Loucy (cell line): ENCODE results near the gene BICRAL.
"Not testable (repeated sequence)": the region's sequence is repeated elsewhere in the genome, so short reads cannot be mapped to it uniquely, and the experiment has no call there.

Experiments used
- H2AFZ ChIP-seq: fragments of 200-600 bp; sonication (generic); 2 replicates; pipeline ENCODE4 v1.6.0; 2016; ENCODE audit warnings: antibody characterized with exemption, mild to moderate bottlenecking, low read length, moderate library complexity
- H3F3A ChIP-seq: fragments of 200-600 bp; 2 replicates; pipeline ENCODE4 v1.6.0; 2016; ENCODE audit warnings: antibody characterized with exemption, low read depth, mild to moderate bottlenecking
- H3K27me3 ChIP-seq: fragments of 200-600 bp; sonication (generic); 2 replicates; pipeline ENCODE4 v1.6.1; 2014; ENCODE audit warnings: low read length, mild to moderate bottlenecking; ENCODE audit not compliant: insufficient read depth, poor library complexity, severe bottlenecking
- H3K36me3 ChIP-seq: fragments of 200-600 bp; sonication (generic); 2 replicates; pipeline ENCODE4 v1.6.1; 2016; ENCODE audit warnings: low read length; ENCODE audit not compliant: insufficient read depth
- H3K4me1 ChIP-seq: fragments of 200-600 bp; sonication (generic); 2 replicates; pipeline ENCODE4 v1.5.1; 2014; ENCODE audit warnings: low read length, mild to moderate bottlenecking; ENCODE audit not compliant: insufficient read depth, poor library complexity, severe bottlenecking
- H3K4me2 ChIP-seq: fragments of 200-600 bp; sonication (generic); 2 replicates; pipeline ENCODE4 v1.6.0; 2014; ENCODE audit warnings: antibody characterized with exemption, low read length, low read depth, mild to moderate bottlenecking; ENCODE audit not compliant: poor library complexity, severe bottlenecking
- H3K4me3 ChIP-seq: fragments of 200-600 bp; sonication (generic); 2 replicates; pipeline ENCODE4 v1.5.1; 2014; ENCODE audit warnings: low read length, mild to moderate bottlenecking, mixed read lengths; ENCODE audit not compliant: poor library complexity, severe bottlenecking
- H3K79me2 ChIP-seq: fragments of 200-600 bp; sonication (generic); 2 replicates; pipeline ENCODE4 v1.6.1; 2014; ENCODE audit warnings: low read length; ENCODE audit not compliant: insufficient read depth
- H3K9ac ChIP-seq: fragments of 200-600 bp; sonication (generic); 2 replicates; pipeline ENCODE4 v1.6.0; 2014; ENCODE audit warnings: mild to moderate bottlenecking, low read depth, low read length, moderate library complexity; ENCODE audit not compliant: poor library complexity, severe bottlenecking
- H3K9me2 ChIP-seq: fragments of 200-600 bp; sonication (generic); replicated peaks from 2 replicates; pipeline ENCODE4 v1.6.1; 2016; ENCODE audit warnings: low read depth, low read length, mixed read lengths
- H3K9me3 ChIP-seq: fragments of 200-600 bp; sonication (generic); 2 replicates; pipeline ENCODE4 v1.6.1; 2014; ENCODE audit warnings: mild to moderate bottlenecking, antibody characterized with exemption, low read length, low read depth; ENCODE audit not compliant: insufficient read depth
- H4K20me1 ChIP-seq: fragments of 200-600 bp; sonication (generic); 2 replicates; pipeline ENCODE4 v1.6.0; 2014; ENCODE audit warnings: antibody characterized with exemption, low read length, mild to moderate bottlenecking; ENCODE audit not compliant: insufficient read depth, poor library complexity, severe bottlenecking
- EZH2phosphoT487 ChIP-seq: fragments of 200-600 bp; IDR thresholded peaks from 2 replicates; pipeline ENCODE4 v1.6.1; 2018; ENCODE audit warnings: antibody characterized with exemption, mild to moderate bottlenecking, moderate library complexity, borderline replicate concordance
- TF ChIP-seq, protein P1 (sequence below): fragments of 200-600 bp; sonication (generic); conservative IDR thresholded peaks from 2 replicates; pipeline ENCODE4 v1.5.1; 2014; ENCODE audit warnings: mild to moderate bottlenecking, antibody characterized with exemption, low read length

Gene BICRAL

GRCh38 chr6:42901538-42901957, 119.7 kb downstream of the BICRAL start:
- H3K9ac ChIP-seq, result peak overlapping the region; percentile 42
- TF ChIP-seq, protein P1, sequence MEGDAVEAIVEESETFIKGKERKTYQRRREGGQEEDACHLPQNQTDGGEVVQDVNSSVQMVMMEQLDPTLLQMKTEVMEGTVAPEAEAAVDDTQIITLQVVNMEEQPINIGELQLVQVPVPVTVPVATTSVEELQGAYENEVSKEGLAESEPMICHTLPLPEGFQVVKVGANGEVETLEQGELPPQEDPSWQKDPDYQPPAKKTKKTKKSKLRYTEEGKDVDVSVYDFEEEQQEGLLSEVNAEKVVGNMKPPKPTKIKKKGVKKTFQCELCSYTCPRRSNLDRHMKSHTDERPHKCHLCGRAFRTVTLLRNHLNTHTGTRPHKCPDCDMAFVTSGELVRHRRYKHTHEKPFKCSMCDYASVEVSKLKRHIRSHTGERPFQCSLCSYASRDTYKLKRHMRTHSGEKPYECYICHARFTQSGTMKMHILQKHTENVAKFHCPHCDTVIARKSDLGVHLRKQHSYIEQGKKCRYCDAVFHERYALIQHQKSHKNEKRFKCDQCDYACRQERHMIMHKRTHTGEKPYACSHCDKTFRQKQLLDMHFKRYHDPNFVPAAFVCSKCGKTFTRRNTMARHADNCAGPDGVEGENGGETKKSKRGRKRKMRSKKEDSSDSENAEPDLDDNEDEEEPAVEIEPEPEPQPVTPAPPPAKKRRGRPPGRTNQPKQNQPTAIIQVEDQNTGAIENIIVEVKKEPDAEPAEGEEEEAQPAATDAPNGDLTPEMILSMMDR, result peak; percentile 89
- no peak for TF ChIP-seq EZH2phosphoT487
- H3K4me3 ChIP-seq, result peak overlapping the region; percentile 50
- no peaks in the 10 kb centered on the region for H3K36me3 ChIP-seq
- H3K4me1 ChIP-seq, result peaks cover 11% of the 10 kb centered on the region
- H3K27me3 ChIP-seq, result no peaks in the 10 kb centered on the region
- H3K4me2 ChIP-seq, result peak overlapping the region; percentile 60
- H4K20me1 ChIP-seq, result no peaks in the 10 kb centered on the region
- H3F3A ChIP-seq, result no peaks in the 10 kb centered on the region
- no peaks in the 10 kb centered on the region for H3K79me2 ChIP-seq
- H2AFZ ChIP-seq, result peak overlapping the region; percentile 76
- H3K9me3 ChIP-seq, result no peaks in the 10 kb centered on the region
- no peaks in the 10 kb centered on the region for H3K9me2 ChIP-seq

- Histone ChIP-seq H3K4me1 (peaks cover 11% of the 10 kb centered on the region), H2AFZ (peak overlapping the region; percentile 76; the same call in 1 of the 2 replicates), H3K4me2 (peak overlapping the region; percentile 60)
- not testable (repeated sequence) for H3K9me2 ChIP-seq, H3K9me3 ChIP-seq, H3K79me2 ChIP-seq, H3K27me3 ChIP-seq, H3K9ac ChIP-seq, H3F3A ChIP-seq, H3K4me3 ChIP-seq, H4K20me1 ChIP-seq, H3K36me3 ChIP-seq
These were observed 120.8 kb downstream of the BICRAL start for GRCh38 chr6:42902429-42903263.

- Histone ChIP-seq H3K9ac (no peak overlapping the region), H4K20me1 (no peaks in the 10 kb centered on the region), H3F3A (no peaks in the 10 kb centered on the region), H3K4me3 (no peak overlapping the region), H3K9me2 (no peaks in the 10 kb centered on the region), H3K27me3 (no peaks in the 10 kb centered on the region), H3K4me2 (no peak overlapping the region), H3K4me1 (peaks cover 8% of the 10 kb centered on the region), H3K79me2 (no peaks in the 10 kb centered on the region), H2AFZ (no peak overlapping the region), H3K36me3 (no peaks in the 10 kb centered on the region), H3K9me3 (no peaks in the 10 kb centered on the region)
- TF ChIP-seq, protein P1, result no peak
- no peak for TF ChIP-seq EZH2phosphoT487
These were observed 122.6 kb downstream of the BICRAL start for GRCh38 chr6:42904467-42904866.

- Histone ChIP-seq H3K4me1 (peaks cover under 1% of the 10 kb centered on the region), H3K4me3 (no peak overlapping the region), H4K20me1 (no peaks in the 10 kb centered on the region), H3K36me3 (no peaks in the 10 kb centered on the region), H3K79me2 (no peaks in the 10 kb centered on the region), H3K4me2 (no peak overlapping the region), H3K9ac (no peak overlapping the region), H3F3A (no peaks in the 10 kb centered on the region), H2AFZ (no peak overlapping the region), H3K9me3 (no peaks in the 10 kb centered on the region), H3K9me2 (no peaks in the 10 kb centered on the region), H3K27me3 (no peaks in the 10 kb centered on the region)
- TF ChIP-seq, protein P1, result no peak
- TF ChIP-seq EZH2phosphoT487, result no peak
These were observed 125.5 kb downstream of the BICRAL start for GRCh38 chr6:42907336-42907735.
